ENCODE measurements around the gene IGFBP2. TPM values are rescaled to one million over a fixed set of nuclear protein-coding genes. Genes with fewer than 3 reads are reported as not detected.

The IGFBP2 gene
- total and polyA plus RNA-seq, 4 donors = 88.8 to 1,119 (median 352) TPM

- no peak overlapping the region for H3K9ac ChIP-seq (ENCODE audit: low read depth in 1 of 2, low read length in 2 of 2)
- no peak for DNase-seq (ENCODE audit: low spot score)
- H3K27ac ChIP-seq (ENCODE audit: low read depth in 1 of 2, low read length in 2 of 2) = no peak overlapping the region
- H3K36me3 ChIP-seq (ENCODE audit: control insufficient read depth in 4 of 4, insufficient read depth in 3 of 4, low read depth in 1 of 4, low read length in 3 of 4) = no peaks in the 10 kb centered on the region
- no peaks in the 10 kb centered on the region for H3K9me3 ChIP-seq (ENCODE audit: control insufficient read depth in 4 of 4, low read length in 3 of 4)
- H3K27me3 ChIP-seq (ENCODE audit: control insufficient read depth in 4 of 4, insufficient read depth in 4 of 4, low read length in 3 of 4) = no peaks in the 10 kb centered on the region
- H3K4me3 ChIP-seq (ENCODE audit: low read depth in 1 of 3, low read length in 3 of 3) = no peak overlapping the region
- no peaks in the 10 kb centered on the region for H3K4me1 ChIP-seq (ENCODE audit: control insufficient read depth in 4 of 4, insufficient read depth in 4 of 4, low read length in 3 of 4)
- 87% methylated on average over 9 of the region's 9 CpGs for WGBS
- TF ChIP-seq NR2F2 (IDR thresholded peaks at IDR 0.05) = no peak
- TF ChIP-seq FOXA1 (IDR thresholded peaks at IDR 0.05) = no peak
- no peak for TF ChIP-seq HNF4A (conservative IDR thresholded peaks at IDR 0.05)
- TF ChIP-seq HNF4G (IDR thresholded peaks at IDR 0.05) = no peak
- no peak for TF ChIP-seq RAD21 (IDR thresholded peaks at IDR 0.05)
- no peak for TF ChIP-seq ATF3 (IDR thresholded peaks at IDR 0.05)
- no peak for TF ChIP-seq MAX (IDR thresholded peaks at IDR 0.05)
- TF ChIP-seq EGR1 (IDR thresholded peaks at IDR 0.05; ENCODE audit: low read depth in 2 of 2) = no peak
- TF ChIP-seq TAF1 (conservative IDR thresholded peaks at IDR 0.05) = no peak
- TF ChIP-seq FOXA2 (IDR thresholded peaks at IDR 0.05) = no peak
- TF ChIP-seq YY1 (IDR thresholded peaks at IDR 0.05) = no peak
- no peak for TF ChIP-seq REST (IDR thresholded peaks at IDR 0.05)
- no peak for TF ChIP-seq SP1 (IDR thresholded peaks at IDR 0.05)
- TF ChIP-seq CTCF (IDR thresholded peaks at IDR 0.05; ENCODE audit: low read depth, low read length, missing input control) = no peak
- no peak for TF ChIP-seq RXRA (IDR thresholded peaks at IDR 0.05)
- no peak for TF ChIP-seq ZBTB33 (IDR thresholded peaks at IDR 0.05)
- no peak for TF ChIP-seq JUND (IDR thresholded peaks at IDR 0.05)
- no peak for TF ChIP-seq GABPA (IDR thresholded peaks at IDR 0.05 in 1 of 2, conservative IDR thresholded peaks at IDR 0.05 in 1 of 2)
Observed at GRCh38 chr2:216673609-216674008, 40.4 kb downstream of the IGFBP2 start.
